Gastroesophageal sphincter (tissue), 3 donors: ENCODE data around the gene MAPK14.

Source experiments
- EP300 ChIP-seq: sonication (generic); formaldehyde crosslinking; IDR thresholded peaks from one replicate; pipeline ENCODE4 v1.6.1; 2017; ENCODE audit warnings: antibody characterized with exemption, mild to moderate bottlenecking
- POLR2A ChIP-seq, 2 donors: fragments of 450-650 bp; IDR thresholded peaks; one replicate each; pipeline ENCODE4 v1.6.1; 2017; ENCODE audit warnings: antibody characterized with exemption in 2 of 2, mild to moderate bottlenecking in 2 of 2, moderate library complexity in 1 of 2
- POLR2AphosphoS5 ChIP-seq: sonication (generic); formaldehyde crosslinking; IDR thresholded peaks from one replicate; pipeline ENCODE4 v1.6.1; 2017; ENCODE audit warnings: antibody characterized with exemption
- TF ChIP-seq, protein P1 (sequence below), 4 experiments: fragments of 200-600 bp in 2 of 4; fragments of 450-650 bp in 2 of 4; sonication (generic) in 1 of 4; IDR thresholded peaks; one replicate each; pipeline ENCODE4 v1.5.1; 2017 to 2019; ENCODE audit warnings: antibody characterized with exemption in 4 of 4, mild to moderate bottlenecking in 2 of 4, moderate library complexity in 2 of 4

DNA sequence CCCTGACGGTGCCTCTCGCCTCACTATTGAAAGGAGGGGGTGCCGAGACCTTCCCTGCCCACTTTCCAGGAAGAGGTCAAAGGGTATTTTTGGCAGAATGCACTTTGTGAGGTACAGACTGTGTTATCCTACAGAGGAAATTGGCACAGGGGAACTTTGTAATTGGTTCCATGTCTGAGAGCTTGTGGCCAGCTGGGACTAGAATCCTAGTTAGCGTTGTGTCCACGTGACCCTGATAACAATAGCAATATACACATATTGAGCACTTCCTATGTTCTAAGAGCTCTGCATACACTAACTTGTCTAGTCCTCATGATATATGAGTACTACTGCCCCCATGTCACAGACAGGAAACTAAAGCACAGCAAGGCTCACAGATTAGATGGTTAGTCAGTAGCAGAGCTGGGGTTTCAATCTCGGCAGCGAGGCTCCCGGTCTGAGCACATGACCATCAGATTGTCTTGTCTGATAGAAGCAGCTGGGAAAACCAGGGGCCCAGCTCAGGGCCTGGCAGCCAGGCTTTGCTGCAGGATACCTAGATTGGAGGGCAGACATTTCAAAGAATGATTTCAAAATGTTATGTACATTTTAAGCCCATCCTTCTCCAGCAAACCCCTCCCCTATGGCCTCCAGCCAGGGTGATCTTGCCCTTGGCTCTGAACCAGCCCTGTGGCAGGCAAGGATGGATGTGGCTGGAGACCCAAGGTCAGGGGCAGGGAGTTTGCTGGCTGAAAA is 104.1 kb downstream of the MAPK14 start:
- TF ChIP-seq, protein P1, sequence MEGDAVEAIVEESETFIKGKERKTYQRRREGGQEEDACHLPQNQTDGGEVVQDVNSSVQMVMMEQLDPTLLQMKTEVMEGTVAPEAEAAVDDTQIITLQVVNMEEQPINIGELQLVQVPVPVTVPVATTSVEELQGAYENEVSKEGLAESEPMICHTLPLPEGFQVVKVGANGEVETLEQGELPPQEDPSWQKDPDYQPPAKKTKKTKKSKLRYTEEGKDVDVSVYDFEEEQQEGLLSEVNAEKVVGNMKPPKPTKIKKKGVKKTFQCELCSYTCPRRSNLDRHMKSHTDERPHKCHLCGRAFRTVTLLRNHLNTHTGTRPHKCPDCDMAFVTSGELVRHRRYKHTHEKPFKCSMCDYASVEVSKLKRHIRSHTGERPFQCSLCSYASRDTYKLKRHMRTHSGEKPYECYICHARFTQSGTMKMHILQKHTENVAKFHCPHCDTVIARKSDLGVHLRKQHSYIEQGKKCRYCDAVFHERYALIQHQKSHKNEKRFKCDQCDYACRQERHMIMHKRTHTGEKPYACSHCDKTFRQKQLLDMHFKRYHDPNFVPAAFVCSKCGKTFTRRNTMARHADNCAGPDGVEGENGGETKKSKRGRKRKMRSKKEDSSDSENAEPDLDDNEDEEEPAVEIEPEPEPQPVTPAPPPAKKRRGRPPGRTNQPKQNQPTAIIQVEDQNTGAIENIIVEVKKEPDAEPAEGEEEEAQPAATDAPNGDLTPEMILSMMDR (IDR thresholded peaks at IDR 0.05) = no peak
- TF ChIP-seq POLR2A (IDR thresholded peaks at IDR 0.05) = no peak
- TF ChIP-seq EP300 = no peak
- TF ChIP-seq POLR2AphosphoS5 = no peak
